ENCODE data around the gene STAT6.

STAT6 gene

DNA sequence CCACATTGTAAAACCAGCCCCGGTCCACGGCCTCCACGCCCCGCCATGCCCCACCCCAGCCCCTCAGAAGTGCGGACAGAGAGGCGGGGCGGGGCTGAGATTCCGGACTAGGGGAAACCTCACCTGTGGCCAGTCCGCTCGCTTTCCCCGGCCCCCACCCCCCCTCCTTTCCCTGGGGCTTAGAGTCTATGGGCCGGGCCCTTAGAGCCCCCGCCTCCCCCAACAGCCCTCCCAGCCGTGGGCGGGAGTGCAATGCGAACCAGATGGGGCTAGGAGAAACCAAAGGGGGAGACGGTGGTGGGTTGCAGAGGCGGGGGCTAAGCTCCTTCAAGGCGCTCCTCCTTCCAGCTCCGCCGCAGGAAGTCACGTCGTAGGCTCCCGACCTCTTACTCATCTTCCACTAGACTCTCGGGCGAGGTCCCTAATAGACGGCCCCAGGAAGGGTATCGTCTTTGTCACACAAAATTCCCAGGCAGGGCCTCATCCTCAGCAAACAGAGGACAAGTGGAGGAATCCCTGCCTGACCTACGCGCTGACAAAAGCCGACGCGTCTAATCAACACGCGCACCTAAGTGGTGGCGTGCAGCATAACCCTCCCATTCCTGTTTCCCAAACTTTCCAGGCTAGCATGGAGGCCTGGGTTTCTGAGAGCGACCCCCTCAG lies 23.3 kb downstream of the STAT6 start (continued):
- TF ChIP-seq ZNF792 (tag by site-specific recombination; IDR thresholded peaks at IDR 0.05) (0 out of 2 replicates have a peak, but pooled peaks have one; percentile 9), EGR2 (tag by site-specific recombination; IDR thresholded peaks at IDR 0.05; ENCODE audit: low read depth) (peak; percentile 90), MZF1 (tag by site-specific recombination; IDR thresholded peaks at IDR 0.05; ENCODE audit: borderline replicate concordance) (no peak), GLIS2 (tag by site-specific recombination; IDR thresholded peaks at IDR 0.05) (peak; percentile 41; the same call in 1 of the 2 replicates), ZBTB48 (tag by site-specific recombination; IDR thresholded peaks at IDR 0.05) (peak; percentile 75), ZNF76 (tag by site-specific recombination; IDR thresholded peaks at IDR 0.05; ENCODE audit: borderline replicate concordance, low read depth) (no peak), ZNF2 (tag by site-specific recombination; IDR thresholded peaks at IDR 0.05) (no peak; the same call in 1 of the 2 replicates), ZNF621 (tag by site-specific recombination; IDR thresholded peaks at IDR 0.05) (no peak), GLIS1 (tag by site-specific recombination; IDR thresholded peaks at IDR 0.05) (peak; percentile 18; the same call in 1 of the 2 replicates), IKZF3 (tag by site-specific recombination; IDR thresholded peaks at IDR 0.05) (peak; percentile 84), ZNF514 (tag by site-specific recombination; IDR thresholded peaks at IDR 0.05) (no peak), ZXDB (tag by site-specific recombination; IDR thresholded peaks at IDR 0.05) (peak; percentile 9), ZNF701 (tag by site-specific recombination; IDR thresholded peaks at IDR 0.05) (no peak), ZNF626 (tag by site-specific recombination; IDR thresholded peaks at IDR 0.05) (no peak), ZNF791 (tag by site-specific recombination; IDR thresholded peaks at IDR 0.05) (no peak), SP2 (tag by site-specific recombination; IDR thresholded peaks at IDR 0.05) (peak; percentile 84), HOXD13 (CRISPR knock-in tag; IDR thresholded peaks at IDR 0.05; ENCODE audit: borderline replicate concordance) (no peak), ZFHX2 (tag by site-specific recombination; conservative IDR thresholded peaks at IDR 0.05) (peak; percentile 91), ZNF248 (tag by site-specific recombination; IDR thresholded peaks at IDR 0.05) (no peak), ZNF184 (tag by site-specific recombination; IDR thresholded peaks at IDR 0.05) (no peak), KLF7 (tag by site-specific recombination; IDR thresholded peaks at IDR 0.05; ENCODE audit: borderline replicate concordance) (no peak), PRDM1 (tag by site-specific recombination; IDR thresholded peaks at IDR 0.05) (peak; percentile 78), ZNF223 (tag by site-specific recombination; IDR thresholded peaks at IDR 0.05) (no peak)
- TF ChIP-seq, protein P1, sequence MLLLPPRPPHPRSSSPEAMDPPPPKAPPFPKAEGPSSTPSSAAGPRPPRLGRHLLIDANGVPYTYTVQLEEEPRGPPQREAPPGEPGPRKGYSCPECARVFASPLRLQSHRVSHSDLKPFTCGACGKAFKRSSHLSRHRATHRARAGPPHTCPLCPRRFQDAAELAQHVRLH (tag by site-specific recombination; IDR thresholded peaks at IDR 0.05), result no peak
- TF ChIP-seq, protein P2, sequence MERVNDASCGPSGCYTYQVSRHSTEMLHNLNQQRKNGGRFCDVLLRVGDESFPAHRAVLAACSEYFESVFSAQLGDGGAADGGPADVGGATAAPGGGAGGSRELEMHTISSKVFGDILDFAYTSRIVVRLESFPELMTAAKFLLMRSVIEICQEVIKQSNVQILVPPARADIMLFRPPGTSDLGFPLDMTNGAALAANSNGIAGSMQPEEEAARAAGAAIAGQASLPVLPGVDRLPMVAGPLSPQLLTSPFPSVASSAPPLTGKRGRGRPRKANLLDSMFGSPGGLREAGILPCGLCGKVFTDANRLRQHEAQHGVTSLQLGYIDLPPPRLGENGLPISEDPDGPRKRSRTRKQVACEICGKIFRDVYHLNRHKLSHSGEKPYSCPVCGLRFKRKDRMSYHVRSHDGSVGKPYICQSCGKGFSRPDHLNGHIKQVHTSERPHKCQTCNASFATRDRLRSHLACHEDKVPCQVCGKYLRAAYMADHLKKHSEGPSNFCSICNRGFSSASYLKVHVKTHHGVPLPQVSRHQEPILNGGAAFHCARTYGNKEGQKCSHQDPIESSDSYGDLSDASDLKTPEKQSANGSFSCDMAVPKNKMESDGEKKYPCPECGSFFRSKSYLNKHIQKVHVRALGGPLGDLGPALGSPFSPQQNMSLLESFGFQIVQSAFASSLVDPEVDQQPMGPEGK (tag by site-specific recombination; IDR thresholded peaks at IDR 0.05), result peak; percentile 78
- TF ChIP-seq, protein P3, sequence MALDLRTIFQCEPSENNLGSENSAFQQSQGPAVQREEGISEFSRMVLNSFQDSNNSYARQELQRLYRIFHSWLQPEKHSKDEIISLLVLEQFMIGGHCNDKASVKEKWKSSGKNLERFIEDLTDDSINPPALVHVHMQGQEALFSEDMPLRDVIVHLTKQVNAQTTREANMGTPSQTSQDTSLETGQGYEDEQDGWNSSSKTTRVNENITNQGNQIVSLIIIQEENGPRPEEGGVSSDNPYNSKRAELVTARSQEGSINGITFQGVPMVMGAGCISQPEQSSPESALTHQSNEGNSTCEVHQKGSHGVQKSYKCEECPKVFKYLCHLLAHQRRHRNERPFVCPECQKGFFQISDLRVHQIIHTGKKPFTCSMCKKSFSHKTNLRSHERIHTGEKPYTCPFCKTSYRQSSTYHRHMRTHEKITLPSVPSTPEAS (tag by site-specific recombination; IDR thresholded peaks at IDR 0.05), result no peak
- TF ChIP-seq, protein P4, sequence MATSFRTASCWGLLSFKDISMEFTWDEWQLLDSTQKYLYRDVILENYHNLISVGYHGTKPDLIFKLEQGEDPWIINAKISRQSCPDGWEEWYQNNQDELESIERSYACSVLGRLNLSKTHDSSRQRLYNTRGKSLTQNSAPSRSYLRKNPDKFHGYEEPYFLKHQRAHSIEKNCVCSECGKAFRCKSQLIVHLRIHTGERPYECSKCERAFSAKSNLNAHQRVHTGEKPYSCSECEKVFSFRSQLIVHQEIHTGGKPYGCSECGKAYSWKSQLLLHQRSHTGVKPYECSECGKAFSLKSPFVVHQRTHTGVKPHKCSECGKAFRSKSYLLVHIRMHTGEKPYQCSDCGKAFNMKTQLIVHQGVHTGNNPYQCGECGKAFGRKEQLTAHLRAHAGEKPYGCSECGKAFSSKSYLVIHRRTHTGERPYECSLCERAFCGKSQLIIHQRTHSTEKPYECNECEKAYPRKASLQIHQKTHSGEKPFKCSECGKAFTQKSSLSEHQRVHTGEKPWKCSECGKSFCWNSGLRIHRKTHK (tag by site-specific recombination; IDR thresholded peaks at IDR 0.05), result no peak
- TF ChIP-seq, protein P5, sequence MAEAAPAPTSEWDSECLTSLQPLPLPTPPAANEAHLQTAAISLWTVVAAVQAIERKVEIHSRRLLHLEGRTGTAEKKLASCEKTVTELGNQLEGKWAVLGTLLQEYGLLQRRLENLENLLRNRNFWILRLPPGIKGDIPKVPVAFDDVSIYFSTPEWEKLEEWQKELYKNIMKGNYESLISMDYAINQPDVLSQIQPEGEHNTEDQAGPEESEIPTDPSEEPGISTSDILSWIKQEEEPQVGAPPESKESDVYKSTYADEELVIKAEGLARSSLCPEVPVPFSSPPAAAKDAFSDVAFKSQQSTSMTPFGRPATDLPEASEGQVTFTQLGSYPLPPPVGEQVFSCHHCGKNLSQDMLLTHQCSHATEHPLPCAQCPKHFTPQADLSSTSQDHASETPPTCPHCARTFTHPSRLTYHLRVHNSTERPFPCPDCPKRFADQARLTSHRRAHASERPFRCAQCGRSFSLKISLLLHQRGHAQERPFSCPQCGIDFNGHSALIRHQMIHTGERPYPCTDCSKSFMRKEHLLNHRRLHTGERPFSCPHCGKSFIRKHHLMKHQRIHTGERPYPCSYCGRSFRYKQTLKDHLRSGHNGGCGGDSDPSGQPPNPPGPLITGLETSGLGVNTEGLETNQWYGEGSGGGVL (tag by site-specific recombination; IDR thresholded peaks at IDR 0.05), result peak; percentile 95
- TF ChIP-seq, protein P6, sequence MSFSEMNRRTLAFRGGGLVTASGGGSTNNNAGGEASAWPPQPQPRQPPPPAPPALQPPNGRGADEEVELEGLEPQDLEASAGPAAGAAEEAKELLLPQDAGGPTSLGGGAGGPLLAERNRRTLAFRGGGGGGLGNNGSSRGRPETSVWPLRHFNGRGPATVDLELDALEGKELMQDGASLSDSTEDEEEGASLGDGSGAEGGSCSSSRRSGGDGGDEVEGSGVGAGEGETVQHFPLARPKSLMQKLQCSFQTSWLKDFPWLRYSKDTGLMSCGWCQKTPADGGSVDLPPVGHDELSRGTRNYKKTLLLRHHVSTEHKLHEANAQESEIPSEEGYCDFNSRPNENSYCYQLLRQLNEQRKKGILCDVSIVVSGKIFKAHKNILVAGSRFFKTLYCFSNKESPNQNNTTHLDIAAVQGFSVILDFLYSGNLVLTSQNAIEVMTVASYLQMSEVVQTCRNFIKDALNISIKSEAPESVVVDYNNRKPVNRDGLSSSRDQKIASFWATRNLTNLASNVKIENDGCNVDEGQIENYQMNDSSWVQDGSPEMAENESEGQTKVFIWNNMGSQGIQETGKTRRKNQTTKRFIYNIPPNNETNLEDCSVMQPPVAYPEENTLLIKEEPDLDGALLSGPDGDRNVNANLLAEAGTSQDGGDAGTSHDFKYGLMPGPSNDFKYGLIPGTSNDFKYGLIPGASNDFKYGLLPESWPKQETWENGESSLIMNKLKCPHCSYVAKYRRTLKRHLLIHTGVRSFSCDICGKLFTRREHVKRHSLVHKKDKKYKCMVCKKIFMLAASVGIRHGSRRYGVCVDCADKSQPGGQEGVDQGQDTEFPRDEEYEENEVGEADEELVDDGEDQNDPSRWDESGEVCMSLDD (tag by site-specific recombination; IDR thresholded peaks at IDR 0.05), result peak; percentile 23; the same call in 1 of the 2 replicates
- TF ChIP-seq, protein P7, sequence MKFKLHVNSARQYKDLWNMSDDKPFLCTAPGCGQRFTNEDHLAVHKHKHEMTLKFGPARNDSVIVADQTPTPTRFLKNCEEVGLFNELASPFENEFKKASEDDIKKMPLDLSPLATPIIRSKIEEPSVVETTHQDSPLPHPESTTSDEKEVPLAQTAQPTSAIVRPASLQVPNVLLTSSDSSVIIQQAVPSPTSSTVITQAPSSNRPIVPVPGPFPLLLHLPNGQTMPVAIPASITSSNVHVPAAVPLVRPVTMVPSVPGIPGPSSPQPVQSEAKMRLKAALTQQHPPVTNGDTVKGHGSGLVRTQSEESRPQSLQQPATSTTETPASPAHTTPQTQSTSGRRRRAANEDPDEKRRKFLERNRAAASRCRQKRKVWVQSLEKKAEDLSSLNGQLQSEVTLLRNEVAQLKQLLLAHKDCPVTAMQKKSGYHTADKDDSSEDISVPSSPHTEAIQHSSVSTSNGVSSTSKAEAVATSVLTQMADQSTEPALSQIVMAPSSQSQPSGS (tag by site-specific recombination; IDR thresholded peaks at IDR 0.05; ENCODE audit: low read depth), result no peak
